NCI-H1417 (cell line): ENCODE results near the gene RNF115.
"Not testable (repeated sequence)": the region's sequence is repeated elsewhere in the genome, so short reads cannot be mapped to it uniquely, and the experiment has no call there.

Source experiments
- DNase-seq, 3 experiments: peaks; one replicate each; lab custom pipeline; 2025; lab: John Stamatoyannopoulos, UW

RNF115 gene

DNA sequence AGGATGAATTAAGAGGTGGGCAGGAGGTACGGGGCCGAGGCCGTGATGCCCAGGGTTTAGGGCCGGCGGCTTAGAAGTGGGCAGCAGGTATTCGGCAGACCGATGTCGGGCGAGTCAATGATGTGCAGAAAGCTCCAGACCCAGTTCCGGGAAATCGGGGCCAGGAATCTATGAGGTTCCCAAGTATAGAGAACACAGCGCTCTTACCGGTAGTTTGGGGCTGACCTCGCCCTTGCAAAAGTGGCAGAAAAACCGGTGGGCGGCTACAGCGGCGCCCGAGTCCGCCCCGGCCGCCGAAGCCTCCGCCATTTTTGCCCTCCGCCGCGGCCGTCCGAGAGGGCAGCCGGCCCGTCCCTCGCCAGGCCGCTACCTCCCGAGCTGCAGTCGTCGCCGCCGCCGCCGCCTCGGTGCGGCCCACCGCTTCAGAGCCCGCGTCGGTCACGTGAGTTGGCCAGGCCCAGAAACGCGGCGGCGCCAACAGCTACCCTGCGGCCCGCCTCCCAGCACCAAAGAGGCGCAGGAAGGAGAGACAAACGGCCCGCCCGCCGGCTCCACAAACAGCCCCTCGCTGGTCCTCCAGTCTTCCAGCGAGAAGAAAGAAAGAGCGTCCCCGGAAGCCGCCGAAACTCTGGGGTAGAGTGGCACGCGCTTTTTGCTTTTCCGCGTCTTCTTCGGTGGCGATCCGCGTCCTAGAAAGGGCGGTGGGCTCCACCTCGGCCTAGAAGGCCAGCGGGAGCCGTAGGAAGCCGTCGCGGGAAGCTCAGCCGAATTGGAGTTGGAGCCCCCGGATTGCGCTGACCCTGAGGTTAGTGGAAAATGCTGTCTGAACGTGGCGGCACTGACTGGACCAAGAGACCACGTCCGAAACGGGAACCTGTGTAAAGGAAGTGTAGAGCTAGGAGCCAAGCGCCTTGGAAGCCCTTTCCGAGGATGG, at the start of gene RNF115, which contains the start of gene POLR3C:
Gene RNF115, minus strand, starts transcription at position 531 of the 934 bp plus-strand sequence. Its CDS starts 222 bp downstream, at position 309.
Gene POLR3C, plus strand, starts transcription at position 636 of the 934 bp plus-strand sequence. CDS start 1,577 bp downstream, outside the sequence.
- peak; percentile 92 to 99 (median 95) for DNase-seq

DNA sequence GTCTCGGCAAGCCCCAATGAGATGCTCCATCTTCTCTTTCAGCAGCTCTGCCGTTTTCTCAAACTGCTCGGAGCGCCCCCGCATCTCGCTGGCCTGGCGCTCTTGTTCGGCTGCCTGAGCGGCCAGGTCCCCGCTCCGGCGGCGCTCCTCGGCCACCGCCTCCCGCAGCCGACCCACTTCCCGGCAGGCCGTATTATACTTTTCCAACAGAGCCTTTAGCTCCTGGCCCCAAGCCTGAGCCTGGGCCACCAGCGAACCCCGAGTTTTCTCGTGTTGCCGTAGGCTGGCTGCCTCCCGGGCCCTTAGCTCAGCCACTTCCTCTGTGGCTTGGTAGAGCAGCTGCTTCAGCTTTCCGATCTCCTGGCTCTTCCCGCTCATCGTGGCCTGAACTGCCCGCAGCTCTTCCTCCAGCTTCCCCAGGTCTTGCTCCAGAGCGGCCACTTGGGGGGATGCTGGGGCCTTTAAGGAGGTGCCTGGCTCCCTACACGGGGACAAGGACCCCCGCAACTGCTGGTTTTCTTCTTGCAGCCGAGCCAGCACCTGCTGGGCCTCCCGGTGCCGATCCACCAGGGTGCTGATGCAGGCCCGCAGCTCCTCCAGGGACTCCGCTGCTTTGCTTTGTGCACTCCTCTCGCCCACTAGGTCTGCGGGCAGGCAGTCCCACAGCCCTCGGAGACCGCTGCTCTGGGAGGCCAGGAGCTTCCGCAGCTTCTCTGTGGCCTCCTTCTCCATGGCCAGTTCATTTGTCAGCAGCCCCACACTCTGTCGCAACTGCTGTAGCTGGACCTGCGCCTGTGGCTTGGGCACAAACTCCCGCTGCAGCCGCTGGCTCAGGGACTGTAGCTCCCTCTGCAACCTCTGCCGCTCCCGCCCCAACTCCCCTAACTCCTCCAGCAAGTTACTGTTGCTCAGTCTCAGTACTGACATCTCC, 48.4 kb upstream of the RNF115 start:
- no peak for DNase-seq

DNA sequence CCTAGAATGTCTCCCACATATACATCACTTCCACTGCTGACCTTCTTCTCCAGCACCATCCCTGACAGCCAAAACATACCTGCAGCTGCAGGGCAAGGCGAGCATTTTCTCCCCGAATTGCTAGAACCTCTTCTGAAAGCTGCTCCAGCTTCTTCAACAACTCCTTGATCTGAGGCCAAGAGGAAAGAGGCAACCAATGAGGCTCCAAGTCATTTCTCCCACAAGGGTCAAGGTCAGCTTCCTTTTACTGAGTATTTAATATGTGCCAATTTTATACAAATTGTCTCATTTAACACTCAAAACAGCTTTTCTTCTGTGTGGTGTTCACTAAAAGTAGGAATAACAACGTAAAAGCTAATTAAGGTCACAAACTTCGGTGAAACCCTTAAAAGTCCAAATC, 44.3 kb upstream of the RNF115 start:
- no peak for DNase-seq

DNA sequence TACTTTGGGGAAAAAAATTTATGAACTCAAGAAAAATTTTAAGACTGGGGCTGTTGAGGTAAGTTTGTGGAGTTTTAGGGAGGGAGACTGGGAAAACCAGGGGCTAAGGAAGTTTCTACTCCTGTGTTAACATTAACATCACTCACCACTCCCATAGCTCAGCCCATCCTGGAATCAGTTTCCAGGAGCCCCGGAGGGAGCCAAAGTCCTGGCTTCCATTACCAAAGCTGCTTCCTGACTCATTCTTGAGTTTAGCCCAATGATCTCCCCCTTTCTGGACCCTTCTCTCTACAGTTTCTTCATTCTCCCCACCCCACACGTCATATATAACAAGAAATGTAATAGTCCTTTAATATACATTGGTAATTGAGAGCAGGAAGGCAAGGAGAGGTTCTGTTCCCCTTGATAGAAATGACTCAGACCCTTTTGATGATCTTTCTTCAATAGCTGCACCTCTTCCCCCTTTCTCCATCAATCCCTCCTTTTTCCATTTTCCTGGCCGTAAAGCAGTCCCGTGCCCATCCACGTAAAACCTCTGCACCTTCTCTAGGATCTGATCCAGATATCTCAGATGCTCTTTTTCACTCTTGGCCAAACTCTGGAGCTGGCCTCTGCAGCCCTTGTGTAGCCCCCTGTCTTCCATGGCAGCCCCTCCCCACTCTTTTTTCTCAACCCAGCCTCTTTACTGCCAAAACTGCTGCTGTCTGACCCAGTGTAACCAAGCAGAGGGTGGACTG, 39.6 kb upstream of the RNF115 start:
- DNase-seq: no peak

DNA sequence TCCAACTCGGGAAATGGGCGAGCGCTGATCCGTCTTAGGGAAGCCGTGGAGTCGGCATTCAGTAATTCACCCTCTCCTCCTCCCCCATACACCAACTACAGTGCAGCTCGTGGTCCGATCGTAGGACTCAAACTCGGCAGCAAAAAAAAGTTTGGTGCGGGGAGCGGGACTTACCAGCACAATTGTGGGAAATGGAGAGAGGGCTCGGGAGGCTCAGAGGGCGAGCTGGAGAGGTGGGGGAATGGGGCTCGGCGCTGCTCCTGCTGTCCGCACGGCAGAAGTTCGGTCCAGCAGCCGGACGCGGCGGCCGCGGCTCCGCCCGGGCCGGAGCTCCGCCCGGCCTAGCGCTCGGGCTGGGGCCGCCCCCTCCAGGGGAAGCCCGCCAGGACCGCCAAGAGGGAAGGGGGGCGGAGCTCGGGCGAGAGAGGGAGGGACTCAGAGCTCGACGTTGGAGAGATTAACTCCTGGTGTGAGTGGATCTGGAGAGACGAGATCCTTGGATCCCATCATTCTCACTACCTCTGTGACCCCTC, 35.7 kb upstream of the RNF115 start:
- peak; percentile 82 to 92 (median 85) for DNase-seq

DNA sequence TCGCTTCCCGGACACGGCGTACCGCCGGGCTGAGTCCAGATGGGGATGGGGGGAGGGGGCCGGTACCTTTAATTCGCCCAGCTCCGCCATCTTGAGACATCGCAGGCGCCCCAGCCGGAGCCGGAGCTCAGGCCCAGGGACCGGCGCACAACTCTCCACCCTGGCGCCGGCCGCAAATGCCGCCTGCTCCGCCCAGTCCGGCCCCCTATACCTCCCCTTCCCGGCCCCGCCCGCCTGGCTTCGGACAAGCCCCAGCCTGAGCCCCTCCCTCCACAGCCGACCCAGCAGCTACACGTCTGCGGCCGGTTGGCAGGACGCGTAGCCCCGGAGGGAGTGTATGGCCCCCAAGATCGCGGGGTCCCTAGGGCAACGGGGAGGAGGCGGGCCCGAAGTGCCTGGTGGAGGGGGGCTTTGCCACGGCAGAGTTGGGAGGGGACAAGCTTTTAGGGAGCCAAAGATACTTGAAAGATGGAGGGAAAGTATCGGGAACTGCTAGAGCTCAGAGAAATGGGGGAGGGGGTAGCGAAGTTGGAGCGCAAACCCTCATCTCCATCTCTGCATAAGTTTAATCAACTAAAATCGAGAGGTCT, 35.1 kb upstream of the RNF115 start, which contains the start of gene PIAS3:
Gene PIAS3, minus strand, starts transcription at position 181 of the 590 bp plus-strand sequence. Its CDS starts 91 bp downstream, at position 90.
- peak; percentile 90 to 98 (median 90) for DNase-seq

DNA sequence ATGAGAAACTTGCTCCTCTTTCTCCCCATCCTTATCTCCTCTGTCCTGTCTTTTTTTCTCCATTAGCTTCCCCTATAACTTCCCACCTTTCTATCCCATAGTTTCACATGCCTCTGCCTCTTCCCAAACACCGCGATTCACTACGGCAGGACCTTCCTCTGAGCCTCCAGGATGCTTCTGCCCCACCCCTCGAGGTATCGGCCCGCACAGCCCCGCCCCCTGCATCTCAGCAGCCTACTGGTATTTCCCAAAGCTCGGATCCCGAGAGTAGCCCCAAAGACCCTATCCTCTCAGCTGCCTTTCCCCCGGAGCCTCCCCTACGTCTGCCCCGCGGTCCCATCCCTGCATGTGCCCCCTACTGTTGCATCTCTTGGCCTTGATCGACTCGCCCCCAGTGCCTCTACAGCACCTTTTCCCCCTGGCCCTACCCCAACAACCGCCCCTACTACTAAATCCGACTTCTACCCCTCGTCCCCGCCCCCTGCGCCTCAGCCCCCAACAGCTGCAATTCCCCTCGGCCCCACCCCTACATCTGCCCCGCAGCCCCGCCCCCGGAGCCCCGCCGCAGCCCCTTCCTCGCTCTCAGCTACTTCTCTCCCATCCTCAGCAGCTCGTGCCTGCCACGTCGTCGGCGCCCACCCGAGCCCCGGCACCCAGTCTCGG, 34.5 kb upstream of the RNF115 start:
- peak in 2 of 3 experiments; percentile 52 to 67 for DNase-seq

DNA sequence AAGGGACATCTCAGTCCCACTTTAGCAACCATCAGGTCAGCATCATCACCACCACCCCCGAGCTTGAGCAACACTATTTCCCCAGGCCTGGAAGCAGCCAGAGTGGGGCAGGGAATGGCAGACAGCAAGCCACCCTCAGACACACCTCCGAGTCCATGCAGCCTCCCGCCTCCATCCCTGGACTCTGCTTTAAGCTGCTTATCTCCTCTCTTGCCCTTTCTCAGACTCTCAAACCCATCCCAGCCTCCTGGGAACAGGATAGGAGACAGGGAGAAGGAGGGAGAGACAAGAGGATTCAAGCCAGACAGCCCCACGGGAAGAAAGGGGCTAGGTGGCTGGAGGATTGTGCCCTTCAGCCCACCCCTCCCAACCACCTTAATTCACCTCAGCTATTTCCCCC, 33.3 kb upstream of the RNF115 start:
- DNase-seq: no peak

DNA sequence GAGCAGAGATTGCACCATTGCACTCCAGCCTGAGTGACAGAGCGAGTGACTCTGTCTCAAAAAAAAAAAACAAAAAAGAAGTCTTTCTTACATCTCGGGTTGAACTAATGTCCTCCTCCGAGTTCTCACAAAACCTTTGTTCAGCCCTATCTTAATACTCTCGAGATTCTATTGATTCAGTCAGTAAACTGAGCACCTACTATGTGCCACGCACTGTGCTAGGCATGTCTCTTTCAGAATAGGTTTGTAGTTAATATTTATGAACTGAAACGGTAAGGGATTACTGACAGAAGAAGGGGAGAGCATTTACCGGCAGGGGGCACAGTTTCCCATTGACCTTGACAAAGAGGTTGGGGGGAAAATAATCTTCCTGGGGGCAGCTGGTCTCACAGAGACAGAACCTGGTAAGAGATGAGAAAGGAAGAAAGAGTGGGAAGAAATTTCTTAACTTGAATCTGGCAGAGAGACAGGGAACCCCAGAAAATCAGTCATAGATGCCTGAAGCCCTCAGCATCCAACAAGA, 31.6 kb upstream of the RNF115 start:
- no peak for DNase-seq

DNA sequence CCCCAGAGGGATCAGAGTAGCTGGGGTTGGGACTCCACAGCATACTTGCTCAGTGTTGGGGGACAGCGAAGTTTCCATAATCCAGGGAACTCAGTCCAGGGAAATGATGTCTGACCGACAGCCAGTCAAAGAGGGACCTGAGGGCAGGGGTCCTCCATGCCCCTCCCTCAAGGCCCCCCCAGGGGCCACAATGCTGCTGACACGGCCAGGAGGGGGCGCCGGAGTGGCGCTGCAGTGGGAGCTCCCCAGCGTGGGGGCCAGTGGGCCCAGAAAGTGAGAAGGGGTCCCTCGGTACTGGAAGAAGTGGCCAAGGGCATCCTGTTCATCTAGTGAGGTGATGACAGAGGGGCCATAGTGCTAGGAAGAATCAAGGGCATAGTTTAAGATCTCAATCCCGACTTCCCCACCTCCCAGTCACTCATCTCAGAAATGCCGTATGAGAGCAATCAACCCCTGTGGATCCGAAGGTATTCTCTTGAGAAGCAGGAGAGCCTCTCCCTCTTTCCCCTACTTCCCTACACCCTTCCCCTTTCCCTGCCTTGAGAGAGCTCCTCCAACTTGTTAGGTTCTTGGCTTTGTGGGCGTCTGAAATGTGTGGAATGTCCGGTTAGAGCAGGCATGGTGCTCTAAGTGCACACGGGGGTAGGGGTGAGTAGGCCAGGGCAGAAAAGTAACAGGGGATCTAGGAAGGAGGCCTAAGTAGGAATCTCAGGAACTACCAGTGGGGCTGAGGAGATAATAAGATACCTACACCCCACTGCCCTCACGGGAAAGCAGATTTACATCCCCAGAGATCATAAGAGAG, 25.7 kb upstream of the RNF115 start:
- no peak for DNase-seq

DNA sequence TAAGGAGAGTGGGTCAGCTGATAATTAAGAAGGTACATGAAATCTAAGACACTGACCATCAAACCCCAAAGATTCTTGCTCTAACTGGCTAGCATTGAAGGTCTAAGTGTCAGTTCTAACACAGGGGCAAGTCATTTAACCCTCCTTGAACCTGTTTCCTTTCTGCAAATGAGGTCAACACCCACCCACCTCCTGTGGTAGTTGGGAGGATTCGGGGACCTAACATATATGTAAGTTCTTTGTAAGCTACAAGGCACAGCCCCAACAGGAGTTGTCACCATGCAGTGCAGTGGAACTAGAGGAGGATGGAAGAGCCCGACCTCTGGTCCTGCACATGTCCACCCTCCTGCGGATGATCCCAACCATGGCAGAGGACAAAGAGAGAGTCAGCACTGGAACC, 23.9 kb upstream of the RNF115 start:
- DNase-seq: no peak

DNA sequence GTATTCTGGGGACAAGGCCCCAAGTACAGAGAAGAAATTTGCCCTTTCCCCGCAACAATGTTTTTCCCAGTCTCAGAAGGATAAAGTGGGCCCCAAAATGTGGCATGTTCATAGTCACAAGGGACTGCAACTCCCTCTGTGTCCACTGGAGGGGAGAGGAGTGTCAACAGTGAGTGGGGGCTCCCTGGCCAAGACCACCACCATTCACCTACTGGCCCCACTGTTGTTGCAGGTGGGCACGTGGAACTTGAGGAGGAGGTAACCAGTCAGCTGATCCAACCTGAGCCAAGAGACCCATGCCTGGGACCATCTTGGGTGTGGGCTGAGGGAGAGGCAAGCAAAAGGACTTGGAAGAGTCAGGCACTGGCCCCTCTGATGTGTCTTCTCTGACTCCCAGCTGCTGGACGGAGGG, 22.3 kb upstream of the RNF115 start:
- DNase-seq: peak in 2 of 3 experiments; percentile 21 to 42

DNA sequence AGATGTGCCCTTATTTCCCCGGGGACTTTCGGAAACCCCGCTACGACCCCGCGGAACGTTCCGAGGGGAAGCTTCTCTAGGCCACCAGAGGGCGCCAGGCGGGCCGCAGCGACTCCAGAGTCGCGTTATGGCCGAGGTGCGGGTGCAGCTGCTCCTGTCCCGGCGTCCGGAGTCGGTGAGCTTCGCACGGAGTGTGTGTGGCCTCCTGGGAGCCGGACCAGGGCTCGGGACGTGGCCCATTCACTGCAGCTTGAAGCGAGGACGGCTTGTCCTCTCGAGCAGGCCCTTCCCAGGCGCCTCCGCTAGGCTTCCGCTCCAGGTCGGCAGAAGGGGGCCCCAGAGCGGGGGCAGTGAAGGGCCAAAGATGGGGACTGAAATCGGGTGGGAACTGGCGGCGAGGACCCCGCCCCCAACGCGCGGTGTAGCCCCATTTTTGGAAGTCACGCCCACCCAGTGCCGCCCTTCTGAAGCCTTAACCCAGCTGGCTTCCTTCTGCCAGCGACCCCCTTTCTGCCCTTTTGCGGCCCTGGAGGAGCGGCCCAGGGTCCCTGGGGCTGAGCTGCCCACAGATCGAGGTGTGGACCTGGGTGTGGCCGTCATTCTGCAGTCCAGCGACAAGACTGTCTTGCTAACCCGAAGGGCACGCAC, 21.7 kb upstream of the RNF115 start, which contains the start of gene NUDT17:
Gene NUDT17, plus strand, starts transcription at position 117 of the 648 bp plus-strand sequence. Its CDS starts 11 bp downstream, at position 128.
- DNase-seq: peak; percentile 58 to 93 (median 76)

DNA sequence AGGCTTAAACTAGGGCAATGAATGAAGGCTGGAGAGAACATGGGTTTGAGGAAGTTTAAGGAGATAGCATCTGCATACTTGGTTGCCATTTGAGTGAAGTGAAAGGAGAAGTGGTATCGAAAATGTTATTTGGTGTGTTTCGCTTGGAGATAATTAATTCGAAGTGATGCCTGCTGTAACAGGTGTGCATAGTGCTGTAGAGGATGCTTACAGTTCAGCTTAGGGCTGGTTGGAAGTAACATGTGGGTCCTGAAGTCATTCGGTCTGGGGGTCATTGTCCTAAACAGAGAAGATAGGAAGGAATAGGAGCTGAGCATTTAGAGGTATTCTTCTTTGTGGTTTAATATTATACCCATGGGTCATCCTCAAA, 21.2 kb upstream of the RNF115 start:
- no peak for DNase-seq

DNA sequence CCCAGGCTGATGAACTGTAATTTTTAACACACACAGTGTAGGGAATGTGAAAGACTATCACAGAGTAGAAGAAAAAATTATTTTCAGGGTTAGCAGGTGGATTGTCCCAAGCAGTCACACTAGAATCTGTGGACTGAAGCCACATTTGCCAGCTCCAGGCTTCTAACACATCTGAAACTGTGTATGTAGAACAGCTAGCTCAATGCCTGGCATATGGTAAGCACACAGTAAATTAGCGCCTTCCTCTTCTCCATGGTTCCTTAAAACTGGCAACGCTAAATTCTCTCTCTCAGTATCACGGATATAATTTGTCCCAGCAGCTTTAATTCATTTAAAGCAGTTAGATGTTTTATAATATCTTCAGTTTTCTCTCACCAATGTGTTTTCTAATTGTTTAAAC, 19.1 kb upstream of the RNF115 start:
- no peak for DNase-seq

DNA sequence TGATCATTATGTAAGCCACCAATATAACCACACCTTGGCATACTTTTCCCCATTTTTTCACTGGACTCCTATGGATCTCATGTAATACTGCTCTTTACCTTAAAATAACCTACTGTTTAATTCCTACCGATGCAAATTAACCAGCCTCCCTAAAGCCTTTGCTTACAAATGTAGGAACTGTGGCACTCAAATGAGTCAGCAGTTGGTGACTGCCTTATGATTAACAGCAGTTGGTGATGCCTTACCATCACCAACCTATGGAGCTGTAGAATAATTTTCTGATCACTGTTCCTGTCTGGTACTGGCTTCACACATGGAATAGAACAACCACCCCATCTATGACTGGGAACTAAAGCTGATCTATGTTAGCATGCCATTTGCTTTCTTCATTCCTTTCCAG, 13.8 kb upstream of the RNF115 start:
- DNase-seq: no peak

DNA sequence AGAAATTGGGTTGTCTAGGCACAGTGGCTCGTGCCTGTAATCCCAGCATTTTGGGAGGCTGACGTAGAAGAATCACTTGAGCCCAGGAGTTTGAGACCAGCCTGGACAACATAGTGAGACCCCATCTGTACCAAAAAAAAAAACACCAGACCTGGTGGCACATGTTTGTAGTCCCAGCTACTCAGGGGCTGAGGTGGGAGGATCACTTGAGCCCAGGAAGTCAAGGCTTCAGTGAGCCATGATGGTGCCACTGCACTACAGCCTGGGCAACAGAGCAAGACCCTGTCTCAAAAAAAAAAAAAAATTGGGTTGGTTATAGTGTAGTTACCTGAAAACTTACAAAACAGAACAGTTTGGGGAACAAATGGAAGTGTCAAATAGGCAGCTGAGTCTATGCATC, 6.9 kb upstream of the RNF115 start:
- not testable (repeated sequence) for DNase-seq

DNA sequence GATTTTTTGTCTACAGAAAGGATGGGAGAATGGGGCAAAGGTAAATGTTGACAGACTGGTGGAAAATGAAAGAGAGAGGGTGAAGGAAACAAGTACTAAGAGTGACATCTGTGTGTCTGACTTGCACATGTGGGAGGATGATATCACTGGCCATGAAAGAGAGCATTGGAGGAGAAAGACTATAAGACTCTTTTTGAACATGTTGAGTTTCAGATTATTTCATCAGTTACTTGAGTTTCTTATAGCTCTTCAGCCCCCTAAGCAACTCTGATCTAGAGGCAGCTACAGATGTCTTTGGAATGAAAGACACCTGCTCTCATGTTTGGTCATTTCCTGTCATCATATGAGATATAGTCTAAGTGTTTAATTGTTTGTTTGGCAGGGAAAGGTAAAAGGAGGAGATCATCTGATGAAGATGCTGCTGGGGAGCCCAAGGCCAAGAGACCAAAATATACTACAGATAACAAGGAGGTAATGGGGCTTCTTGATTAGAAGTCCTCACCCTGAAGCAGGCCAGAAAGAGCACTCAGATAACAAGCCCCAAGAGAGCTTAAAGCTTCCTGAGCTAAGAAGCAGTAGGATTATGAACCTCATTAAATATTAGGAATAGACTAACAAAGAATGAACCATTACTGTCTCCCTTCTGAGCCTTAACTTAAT, 4.6 kb upstream of the RNF115 start:
- no peak for DNase-seq
